Activated T-cell treated with anti-CD3 and anti-CD28 coated beads for 48 hours (primary cell): ENCODE measurements around the gene LACTB.
"Not testable (repeated sequence)": the region's sequence is repeated elsewhere in the genome, so short reads cannot be mapped to it uniquely, and the experiment has no call there.

Experiments
- DNase-seq: peaks from one replicate; pipeline ENCODE4 v3.0.0-alpha.2; 2020; ENCODE audit warnings: low read depth

LACTB gene

DNA sequence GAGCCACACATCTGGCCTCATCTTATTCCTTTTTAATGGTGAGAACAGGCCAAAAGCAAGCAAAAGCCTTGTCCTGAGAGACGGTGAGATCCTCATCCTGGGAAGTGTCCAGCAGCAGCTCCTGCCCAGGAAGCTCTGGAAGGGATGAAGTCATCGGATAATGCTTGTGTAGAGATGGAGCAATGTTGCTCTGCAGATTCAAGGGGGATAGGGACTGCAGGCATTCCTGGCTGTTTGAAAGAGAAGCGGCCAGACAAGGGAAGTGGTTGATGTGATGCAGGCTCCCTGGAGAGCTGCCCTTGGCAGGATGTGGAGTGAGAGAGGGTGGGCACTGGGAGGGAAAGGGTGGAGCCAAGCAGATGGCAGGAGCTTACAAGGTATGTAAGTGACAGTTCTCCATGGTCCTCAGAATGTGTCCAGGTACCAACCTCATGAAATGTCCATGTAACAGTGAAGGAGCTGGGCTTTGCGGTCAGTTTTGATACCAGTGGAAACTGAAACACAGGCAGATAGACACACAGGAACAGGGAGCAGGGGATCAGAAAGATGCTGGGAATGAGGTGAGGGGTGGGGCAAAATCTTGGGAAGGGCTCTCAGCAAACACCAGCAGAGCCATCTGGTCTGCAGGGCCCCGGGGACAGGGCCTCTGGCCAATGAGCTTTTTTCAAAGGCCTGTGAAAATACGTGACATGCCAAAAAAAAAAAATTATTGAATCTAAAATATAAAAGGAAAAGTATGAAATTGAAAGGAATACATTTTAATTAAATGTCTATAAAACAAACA, 32.2 kb upstream of the LACTB start:
- no peak for DNase-seq

DNA sequence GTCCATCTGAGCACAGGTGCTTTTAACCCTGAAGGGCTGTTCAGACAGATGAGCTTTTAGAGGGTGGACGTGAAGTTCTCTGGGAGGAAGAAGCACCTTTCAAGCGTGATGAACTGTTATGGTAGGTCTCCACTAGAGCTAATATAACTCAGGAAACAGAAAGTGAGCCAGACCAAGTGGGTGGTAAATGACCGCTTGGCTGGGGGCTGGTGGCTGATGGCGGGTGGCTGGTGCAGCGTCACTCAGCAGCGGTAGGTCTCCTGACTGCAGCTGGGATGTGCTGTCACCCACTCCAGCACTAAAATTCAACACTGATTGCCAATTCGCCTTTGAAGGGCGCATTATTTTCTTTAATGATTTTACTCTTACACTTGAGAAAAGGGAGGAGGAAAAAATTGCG, 31.2 kb upstream of the LACTB start:
- DNase-seq: no peak

DNA sequence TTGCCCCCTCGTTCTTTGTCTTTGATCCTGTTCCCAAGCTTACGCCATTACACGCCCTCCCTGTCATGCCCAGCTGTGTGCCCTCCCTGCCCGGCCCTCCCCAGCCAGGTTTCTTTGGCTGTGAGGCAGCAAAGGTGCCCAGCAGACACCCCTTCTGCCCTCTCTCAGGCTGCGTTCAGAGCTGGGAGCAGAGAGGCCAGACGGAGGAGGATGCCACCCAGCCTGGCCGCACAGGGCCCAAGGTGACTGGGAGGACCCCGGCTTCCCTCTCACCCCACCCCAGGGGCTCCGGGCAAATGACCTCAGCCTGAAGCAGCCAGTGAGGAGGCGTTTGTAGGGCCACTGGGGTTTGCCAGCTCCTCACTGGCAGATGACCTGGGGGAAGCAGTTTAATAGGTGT, 30.8 kb upstream of the LACTB start:
- DNase-seq: no peak

DNA sequence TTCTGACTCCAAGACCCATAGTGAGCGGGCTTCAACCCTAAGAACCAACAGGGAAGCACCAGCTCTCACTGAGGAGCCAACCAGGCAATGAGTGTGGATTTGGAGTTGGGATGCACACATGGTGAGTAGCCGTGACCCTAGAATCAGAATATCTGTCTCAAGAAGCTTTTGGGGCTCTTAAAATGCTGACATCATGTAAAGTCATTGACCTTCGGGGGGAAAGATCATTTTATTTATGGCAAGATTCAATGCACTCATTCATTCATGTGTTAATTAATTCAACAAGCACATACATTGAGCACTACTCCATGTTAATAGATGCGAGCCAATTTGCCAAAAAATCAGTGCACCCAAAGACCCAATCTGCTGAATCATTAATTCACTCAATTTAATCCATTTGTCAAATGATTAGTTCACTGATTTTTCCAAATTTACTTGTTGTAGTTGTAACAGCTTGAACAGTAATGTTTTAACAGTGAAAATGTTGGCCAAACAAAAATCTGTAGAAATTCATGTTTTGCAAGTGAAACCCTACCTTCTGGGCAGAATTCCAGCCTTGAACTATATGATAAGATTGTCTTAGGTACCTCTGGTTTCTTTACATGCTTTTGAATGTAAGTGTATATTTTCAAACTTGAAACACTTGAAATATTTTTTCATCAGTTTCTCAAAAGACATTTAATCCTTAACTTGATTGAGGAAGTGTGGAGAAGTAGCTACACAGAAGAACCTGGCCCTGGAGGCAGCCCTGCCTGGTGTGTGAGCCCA, 29.8 kb upstream of the LACTB start:
- DNase-seq: no peak

DNA sequence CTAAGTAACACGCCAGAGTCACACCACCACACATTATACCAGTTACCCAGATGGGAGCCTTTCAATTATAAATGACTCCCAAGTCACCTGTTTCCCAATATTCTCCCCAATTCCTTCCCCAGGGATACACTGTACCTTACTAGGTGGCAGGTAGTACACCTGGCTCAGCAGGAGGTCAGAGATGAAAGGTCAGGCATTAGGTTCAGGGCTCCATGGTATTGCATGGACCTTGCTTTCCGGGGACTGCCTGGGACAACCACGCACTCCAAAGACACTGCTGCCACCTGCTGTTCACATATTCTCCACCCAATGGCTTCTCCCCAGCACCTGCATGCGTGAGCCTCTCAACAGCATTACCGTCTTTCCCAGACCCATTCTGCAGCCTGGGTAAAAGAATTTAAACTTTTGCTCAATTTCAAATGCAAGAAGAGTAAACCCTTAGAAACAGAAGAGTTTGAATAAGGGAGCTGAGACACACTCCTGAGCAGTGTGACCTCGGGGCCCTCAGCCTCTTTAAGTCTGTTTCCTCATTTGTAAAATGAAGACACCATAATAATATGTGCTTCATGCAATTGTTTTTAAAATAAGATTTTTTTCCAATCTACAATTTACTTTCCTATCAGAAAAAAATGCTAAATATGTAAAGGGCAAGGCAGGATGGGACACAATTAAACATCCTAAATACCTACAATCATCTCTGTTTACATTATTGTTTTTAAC, 28.0 kb upstream of the LACTB start:
- peak; percentile 59 for DNase-seq

DNA sequence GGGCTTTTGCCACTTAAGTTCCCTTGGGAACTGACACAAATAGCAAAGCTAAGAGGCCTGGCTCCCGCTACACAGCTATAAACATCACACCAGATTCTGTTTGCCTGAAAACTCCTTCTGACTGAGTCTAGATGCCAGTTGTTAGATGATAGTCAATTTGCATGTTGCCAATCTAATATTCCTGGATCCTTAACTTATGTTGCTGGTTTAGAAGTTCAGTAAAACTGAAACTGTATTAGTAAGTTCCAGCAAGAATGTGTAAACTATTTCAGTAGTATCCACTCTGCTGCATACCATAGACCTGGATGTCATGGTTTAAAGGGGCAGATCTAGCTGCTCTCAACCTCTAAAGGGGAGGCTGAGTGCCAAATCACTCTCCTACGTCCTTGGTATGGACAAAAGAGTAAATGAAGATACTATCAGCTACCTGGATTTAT, 27.1 kb upstream of the LACTB start:
- no peak for DNase-seq

DNA sequence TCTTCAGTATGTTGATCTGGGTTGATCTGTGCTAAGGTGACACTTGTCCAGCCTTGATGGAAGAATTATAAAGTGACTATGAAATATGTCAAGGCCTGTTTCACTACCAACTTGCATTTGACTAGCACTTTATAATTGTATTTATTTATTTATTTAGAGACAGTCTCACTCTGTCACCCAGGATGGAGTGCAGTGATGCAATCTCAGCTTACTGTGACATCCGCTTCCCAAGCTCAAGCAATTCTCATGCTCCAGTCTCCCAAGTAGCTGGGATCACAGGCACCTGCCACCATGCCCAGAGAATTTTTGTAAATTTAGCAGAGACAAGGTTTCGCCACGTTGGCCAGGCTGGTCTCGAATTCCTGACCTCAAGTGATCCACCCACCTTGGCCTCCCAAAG, 25.5 kb upstream of the LACTB start:
- DNase-seq: no peak

DNA sequence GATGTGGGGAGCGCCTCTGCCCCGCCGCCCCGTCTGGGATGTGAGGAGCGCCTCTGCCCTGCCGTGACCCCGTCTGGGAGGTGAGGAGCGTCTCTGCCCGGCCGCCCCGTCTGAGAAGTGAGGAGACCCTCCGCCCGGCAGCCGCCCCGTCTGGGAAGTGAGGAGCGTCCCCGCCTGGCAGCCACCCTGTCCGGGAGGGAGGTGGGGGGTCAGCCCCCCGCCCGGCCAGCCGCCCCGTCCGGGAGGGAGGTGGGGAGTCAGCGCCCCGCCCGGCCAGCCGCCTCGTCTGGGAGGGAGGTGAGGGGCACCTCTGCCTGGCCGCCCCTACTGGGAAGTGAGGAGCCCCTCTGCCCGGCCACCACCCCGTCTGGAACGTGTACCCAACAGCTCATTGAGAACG, 22.8 kb upstream of the LACTB start:
- DNase-seq: not testable (repeated sequence)

DNA sequence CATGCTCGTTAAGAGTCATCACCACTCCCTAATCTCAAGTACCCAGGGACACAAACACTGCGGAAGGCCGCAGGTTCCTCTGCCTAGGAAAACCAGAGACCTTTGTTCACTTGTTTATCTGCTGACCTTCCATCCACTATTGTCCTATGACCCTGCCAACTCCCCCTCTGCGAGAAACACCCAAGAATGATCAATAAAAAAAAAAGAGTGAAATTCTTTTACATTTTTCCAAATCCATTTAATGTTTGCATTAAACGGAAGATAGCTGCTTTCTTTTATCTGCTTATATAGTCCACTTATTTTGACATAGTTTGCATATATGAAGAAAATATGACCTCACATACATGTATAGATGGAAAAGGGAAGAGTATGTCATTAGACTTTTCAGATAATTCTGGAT, 22.1 kb upstream of the LACTB start:
- DNase-seq: not testable (repeated sequence)

DNA sequence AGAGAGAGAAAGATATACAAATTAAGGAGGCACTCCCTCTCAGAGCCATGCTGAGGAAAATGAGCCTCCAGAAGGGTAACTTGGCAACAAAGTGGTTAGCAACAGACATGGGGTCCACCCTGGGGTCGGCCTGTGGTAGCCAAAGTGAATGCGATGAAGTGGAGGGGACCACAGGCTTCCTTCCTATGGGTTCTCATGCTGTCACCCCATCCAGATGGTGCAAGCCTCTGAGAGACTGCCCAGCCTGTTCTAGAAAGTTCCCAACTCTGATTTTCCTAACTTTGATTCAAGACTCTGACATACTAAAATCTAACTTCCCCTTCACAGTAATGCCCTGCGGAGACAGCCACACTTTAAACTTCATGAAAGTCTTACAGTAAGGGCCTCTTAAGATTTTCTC, 18.2 kb upstream of the LACTB start:
- no peak for DNase-seq

DNA sequence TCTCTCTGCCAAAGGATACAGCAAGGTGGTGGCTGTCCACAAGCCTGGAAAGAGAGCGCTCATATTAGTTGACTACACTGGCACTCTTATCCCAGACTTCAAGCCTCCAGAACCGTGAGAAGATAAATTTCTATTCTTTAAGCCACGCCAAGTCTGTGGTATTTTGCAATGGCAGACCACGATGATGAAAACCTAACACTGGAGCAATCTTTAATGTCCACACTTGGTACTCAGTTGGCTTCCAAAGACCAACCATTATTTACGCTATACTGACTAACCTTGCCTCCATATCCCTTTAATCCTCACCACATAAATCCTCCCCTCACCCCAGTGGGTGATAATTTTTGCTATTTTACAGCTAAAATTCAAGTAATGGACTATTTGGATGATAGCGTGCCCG, 16.9 kb upstream of the LACTB start:
- no peak for DNase-seq

DNA sequence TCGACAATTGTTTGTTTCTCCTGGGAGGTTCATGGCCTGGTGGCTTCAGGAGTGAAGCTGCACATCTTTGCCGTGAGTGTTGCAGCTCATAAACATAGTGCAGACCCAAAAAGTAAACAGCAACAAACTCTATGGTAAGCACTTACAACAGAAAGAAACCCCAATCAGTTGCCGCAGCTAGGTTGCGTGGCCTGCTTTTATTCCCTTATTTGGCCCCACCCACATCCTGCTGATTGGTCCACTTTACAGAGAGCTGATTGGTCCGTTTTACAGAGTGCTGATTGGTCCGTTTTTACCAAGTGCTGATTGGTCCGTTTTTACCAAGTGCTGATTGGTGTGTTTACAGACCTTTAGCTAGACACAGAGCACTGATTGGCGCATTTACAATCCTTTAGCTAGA, 16.3 kb upstream of the LACTB start:
- DNase-seq: not testable (repeated sequence)

DNA sequence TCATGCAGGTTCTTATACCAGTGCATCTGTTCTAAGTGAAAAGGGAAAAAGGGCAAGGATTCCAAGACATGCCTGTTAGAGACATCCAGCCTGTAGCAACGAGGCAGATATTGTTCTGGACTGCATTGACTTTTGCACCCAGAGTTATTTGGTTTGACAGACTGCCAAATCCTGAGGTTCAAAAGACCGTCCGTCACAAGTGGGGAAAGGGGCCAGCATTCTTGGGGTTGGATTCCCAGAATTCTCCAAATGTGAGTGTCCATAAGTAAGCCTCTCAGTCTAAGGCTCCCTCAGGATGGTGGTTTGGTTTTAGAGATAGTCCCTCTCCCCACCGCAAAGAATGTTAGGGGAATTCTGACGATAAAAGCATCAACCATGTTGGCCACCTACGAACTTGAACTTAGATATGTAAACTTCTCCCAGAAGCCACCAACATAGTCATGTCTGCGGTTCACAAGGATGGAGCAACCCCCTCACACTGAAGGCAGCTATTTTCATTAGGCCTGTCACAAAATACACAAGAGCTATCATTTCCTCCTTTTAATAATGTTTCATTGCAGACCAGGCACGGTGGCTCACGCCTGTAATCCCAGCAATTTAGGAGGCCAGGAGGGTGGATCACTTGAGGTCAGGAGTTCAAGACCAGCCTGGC, 13.6 kb upstream of the LACTB start:
- DNase-seq: no peak

DNA sequence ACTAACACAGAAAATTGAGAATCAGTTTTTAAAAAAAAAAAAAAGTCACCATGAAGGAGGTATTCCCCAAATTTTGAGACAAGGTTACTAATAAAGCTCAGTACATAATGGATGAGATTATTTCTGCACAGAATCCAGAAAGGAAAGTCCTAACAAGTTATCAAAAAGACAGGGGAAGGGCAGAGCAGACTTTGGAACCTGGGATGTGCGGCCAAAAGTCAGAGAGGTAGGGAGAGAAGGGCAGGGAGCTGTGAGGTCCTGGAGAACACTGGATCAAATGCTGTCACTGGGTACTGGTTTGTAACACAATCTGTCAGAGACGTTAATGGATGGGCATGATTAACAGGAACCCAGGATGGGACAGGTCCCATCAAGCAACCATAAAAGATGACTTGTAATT, 12.2 kb upstream of the LACTB start:
- no peak for DNase-seq

DNA sequence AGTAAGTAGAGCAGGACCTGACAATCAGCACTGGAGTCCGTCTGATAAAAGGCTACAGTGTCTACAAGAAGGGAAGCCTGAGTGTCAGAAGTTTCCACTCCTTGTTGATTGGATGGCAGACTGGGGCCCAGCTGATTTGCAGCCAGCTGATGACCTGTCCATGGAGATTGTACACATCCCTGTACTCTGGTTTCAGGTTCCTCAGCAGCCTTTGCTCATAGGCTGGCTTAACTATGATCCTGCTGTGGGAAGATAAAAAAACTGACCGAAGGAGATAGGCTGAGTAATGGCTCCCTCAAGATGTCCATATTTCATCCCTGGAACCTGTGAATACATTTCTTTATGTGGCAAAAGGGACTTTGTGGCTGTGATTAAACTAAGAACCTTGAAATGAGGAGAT, 11.7 kb upstream of the LACTB start:
- DNase-seq: no peak

DNA sequence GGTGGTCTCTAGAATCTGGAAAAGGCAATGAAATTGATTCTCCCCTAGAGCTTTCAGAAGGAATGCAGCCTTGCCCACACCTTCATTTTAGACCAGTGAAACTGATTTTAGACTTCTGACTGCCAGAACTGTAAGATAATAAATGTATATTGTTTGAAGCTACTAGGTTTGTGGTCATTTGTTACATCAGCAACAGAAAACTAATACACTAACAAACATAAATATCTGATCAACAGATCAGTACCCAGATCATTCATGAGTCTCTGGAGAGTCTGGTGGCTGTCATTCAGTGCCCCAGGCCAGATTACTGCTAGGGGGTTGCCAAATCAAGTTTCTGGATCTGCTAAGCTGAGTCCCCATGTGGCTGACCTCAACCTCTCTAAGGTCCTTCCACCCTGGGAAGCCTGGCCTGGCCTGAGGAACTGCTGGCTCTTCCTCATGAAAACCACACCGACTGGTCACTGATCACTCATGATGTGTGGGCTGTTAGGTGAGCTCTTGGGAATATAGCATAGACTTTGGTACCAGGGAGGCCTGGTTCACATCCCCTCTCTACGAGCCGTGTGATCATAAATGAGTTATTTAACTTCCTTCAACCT, 11.1 kb upstream of the LACTB start:
- DNase-seq: no peak

DNA sequence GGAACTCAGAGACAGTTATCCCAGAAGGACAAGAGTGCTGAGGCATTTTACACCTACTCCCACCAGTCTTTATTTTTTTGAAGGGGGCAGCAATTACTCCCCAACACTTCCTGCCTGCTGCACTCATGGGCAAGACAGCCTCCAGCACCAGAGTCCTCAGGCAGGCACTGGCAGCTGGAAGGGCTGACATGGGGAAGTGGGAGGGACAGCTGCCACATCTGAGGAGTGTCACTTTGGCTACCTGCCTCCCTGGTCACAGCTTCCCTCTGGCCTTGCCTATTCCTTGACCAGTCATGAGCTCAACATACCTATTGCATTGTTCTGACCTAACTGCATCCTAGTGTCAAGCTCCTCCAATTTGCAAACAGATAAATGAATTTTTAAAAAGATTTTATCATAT, 10.2 kb upstream of the LACTB start:
- no peak for DNase-seq

DNA sequence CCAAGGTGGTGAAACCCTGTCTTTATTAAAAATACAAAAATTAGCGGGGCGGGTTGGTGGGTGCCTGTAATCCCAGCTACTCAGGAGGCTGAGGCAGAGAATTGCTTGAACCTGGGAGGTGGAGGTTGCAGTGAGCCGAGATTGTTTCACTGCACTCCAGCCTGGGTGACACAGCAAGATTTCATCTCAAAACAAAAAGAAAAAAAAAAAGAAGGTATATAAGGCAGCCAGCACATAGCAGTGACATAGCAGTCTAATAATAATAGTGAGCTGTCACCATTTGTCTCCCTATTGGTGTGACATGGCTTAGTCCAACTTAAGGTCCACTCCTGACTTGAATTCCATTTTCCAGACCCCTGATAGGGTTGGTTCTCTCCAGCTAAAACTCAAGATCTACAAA, 8.8 kb upstream of the LACTB start:
- no peak for DNase-seq

DNA sequence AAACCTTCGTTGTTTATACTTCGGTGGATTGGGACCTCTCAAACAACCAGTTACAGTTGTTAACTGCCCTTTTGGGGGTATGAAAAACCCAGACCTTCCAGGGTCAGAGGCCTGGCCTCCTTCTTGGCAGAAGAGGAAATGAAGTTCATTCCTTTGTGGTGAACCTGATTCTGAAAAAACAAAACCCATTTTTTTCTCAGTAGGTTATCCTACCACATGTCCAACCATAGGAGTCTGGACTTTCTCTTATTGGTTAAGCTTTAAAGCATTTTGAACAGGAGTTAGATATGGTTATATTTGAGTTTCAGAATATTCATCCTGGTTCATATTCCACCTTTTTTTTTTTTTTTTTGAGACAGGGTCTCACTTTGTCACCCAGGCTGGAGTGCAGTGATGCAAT, 7.2 kb upstream of the LACTB start:
- DNase-seq: no peak

DNA sequence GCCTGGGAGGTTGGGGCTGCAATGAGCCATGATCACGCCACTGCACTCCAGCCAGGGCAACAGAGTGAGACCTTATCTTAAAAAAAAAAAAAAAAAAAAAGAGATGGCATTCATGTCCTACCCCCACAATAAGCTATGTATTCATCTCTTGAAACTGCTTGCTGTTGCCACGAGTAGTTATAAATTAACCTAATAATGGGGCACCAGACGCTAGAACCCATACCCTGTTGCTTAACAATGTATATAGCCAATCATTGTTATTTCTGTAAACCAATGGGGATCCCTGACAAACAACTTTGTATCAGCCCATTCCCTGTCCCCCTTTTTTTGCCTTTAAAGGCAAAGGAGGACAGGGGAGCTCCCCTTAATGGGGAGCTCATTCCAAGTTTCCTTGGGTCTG, 2.8 kb upstream of the LACTB start:
- DNase-seq: no peak

DNA sequence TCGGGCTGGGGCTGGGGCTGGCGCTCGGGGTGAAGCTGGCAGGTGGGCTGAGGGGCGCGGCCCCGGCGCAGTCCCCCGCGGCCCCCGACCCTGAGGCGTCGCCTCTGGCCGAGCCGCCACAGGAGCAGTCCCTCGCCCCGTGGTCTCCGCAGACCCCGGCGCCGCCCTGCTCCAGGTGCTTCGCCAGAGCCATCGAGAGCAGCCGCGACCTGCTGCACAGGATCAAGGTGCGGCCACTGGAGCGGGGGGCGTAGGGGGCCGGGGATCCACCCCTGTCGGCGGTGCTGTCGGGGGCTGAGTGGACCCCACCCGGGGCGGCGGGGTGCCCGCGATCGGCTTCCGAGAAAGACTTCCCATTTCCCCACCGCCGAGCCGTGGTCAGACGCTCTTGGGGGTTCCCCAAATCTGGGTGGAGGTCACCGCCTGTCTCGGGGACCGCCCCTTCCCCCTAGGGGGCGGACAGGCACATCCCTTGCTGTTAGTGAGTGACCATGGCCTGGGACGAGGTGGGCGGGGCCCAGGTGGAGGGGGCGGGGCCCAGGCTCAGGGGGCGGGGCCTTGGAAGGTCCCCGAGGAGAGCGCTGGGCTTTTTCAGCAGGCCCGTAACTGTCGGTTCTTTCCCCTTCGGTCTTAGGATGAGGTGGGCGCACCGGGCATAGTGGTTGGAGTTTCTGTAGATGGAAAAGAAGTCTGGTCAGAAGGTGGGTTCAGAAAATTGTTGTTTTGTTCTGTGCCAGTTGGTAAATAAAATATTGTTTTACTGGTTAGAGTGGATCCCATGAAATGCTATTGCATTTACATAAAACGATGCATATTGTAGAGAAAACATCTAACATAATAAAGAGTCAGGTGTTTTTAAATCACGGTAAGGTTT, 578 bp downstream of the LACTB start:
- peak; percentile 53 for DNase-seq
